ENCODE measurements around the gene TAPT1.
"Not testable (repeated sequence)": the region's sequence is repeated elsewhere in the genome, so short reads cannot be mapped to it uniquely, and the experiment has no call there.

The TAPT1 gene

DNA sequence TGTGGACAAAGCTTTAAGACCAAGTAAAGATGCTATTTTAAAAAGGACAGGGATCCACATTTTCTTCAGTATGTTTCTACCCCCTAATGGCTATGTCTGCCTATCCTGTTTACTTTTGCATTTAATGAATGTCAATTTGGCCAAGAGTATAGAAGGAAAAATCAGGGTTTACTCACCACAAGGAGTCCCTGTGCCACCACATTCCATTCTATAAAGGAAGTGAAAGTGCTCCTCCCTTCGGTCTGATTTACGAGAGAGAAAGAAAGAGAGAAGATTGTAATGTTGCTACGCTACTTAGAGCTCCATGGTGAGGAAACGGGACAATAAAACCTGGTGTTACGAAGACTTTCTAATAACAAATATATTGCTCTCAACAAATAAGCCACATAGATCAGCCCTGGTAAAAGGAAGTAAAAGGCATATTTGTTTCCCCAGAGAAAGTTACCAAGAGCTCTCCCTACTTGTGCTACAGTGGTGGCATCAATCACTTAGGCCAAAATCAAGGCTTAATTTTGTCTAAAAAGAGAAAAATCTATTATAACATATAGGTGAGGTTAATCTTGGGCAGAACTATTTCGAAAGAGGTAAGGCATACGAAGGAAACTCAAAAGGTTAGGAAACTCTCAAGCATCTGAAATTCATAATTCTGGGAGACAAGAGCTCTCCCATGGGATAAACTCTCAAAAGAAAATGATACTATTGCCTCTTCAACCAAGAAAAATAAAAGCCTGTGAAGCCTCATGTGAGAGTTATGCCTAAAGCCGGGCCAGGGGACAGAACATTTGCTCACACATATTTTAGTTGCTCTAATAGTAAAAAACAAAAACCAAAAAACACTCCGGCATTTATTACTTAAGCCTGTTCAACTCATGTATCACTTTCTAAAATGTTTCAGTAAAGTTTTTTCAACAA lies 29.5 kb downstream of the TAPT1 start:
- DNase-seq, result peak; percentile 26
- in situ Hi-C loops (cut with MboI; ENCODE audit: low pct_unique_long_range_greater_than_20kb, low sequenced_read_pairs), result no loop called here

DNA sequence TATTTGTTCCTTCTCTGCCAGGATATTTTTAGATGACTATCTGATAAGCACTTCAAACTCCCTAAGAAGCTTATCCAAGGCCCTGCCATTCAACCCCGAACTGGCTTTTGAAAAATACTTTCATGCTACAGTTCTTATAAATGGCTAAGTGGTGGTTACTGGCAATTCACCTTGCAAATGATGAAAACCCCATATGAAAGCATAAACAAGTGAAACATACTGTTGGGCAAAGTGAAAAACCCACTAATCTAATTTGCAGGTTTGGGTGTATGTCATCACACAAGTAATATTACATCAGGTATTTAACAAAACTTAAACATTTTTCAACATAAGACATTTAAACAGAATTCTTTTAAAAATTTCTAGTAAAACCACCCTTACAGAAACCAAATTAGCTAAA lies 31.1 kb downstream of the TAPT1 start:
- DNase-seq, result no peak
- in situ Hi-C loops (cut with MboI; ENCODE audit: low pct_unique_long_range_greater_than_20kb, low sequenced_read_pairs), result no loop called here

DNA sequence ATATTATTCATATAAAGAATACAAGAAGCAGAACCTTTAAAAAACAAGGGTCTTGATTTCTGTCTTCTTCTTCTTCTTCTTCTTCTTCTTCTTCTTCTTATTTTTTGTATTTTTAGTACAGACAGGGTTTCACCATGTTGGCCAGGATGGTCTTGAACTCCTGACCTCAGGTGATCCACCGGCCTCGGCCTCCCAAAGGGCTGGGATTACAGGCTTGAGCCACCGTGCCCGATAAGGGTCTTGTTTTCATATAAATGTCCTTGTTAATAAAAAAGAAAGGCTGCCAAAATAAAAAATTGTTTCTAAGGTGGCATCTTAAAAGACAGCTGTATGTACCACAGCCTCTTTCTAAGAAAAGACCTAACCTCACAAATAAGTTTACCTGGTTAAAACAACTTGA lies 31.5 kb downstream of the TAPT1 start:
- DNase-seq; in situ Hi-C loops (cut with MboI; ENCODE audit: low pct_unique_long_range_greater_than_20kb, low sequenced_read_pairs): not testable (repeated sequence)

DNA sequence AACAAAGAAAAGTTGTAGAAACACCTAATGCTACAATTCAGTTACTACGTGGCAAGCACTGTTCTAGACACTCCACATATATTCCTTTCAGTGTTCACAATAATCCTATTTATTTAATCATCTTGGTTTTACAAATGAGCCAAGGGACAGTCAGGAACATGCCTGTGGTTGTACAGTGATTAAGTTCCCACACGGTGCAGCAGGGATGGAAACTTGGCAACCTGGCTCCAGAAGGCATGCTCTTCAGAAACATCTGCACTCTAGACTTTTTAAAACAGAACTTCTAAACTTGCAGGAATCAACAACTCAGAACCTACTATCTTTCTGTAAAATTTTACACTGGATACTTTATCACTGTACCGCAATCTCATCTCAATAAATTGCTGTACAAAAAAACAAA lies 32.1 kb downstream of the TAPT1 start:
- DNase-seq, result no peak
- in situ Hi-C loops (cut with MboI; ENCODE audit: low pct_unique_long_range_greater_than_20kb, low sequenced_read_pairs), result no loop called here

DNA sequence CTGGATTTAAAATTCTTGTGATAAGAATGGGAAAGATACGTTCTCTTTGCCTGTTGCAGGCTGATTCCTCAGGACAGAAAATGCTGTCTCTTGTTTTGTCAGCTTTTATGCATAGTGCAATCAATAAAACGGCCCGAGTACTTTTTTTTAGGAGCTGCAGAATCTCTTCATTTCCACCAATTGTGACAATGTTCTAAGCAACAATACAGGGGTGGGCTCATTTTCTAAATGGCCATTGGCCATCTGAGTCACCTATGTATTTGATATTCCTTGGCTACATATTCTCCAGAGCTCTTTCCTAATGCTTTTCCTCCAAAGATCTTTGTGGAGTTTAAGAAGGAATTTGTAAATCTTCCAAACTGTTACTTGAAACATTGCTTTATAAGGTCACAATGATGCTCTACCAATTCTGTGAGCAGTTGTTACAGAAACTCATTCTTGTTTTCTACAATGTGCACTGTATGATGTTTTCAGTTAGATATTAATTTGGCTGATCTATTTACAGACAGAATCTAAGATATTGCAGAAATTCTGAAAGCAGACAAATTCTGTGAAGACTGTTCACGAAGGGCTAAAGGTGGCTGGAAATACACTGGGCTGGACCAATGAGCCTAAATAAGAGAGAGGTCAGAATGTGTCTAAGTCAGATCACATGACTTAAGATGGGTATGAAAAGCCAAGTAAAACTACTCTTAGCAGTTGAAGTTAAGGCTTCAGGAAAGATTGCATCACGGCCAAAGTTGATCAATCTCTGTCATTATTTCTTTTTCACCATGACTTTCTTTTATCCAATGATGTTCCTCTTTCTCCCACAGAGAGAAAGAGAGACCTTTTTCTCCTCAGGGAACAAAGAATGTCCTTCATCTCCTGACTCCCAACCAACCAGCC lies 33.4 kb downstream of the TAPT1 start:
- in situ Hi-C loops (cut with MboI; ENCODE audit: low pct_unique_long_range_greater_than_20kb, low sequenced_read_pairs), result no loop called here
- DNase-seq, result no peak

- DNase-seq, result no peak
- in situ Hi-C loops (cut with MboI; ENCODE audit: low pct_unique_long_range_greater_than_20kb, low sequenced_read_pairs), result no loop called here
Observed at GRCh38 chr4:16192057-16192456, 34.2 kb downstream of the TAPT1 start.

- no peak for DNase-seq
- in situ Hi-C loops (cut with MboI; ENCODE audit: low pct_unique_long_range_greater_than_20kb, low sequenced_read_pairs), result no loop called here
Observed at GRCh38 chr4:16187455-16187854, 38.8 kb downstream of the TAPT1 start.

DNA sequence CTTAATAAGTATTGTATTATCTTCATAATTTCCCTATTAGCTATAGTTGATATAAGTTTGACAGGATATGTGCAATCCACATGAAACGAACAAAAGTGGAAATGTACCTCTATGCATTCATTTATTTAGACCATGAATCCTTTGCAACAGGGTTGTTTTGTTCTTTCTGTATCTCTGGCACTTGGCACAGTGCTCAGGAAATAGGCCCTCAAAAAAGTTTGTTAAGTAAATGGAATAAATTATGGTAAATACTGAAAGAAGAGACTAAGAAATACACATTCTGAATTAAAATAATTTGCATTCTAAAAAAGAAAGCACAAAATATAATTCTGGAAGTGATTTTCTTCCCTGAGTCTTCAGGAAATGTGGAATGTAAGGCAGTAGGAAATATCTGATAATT lies 39.3 kb downstream of the TAPT1 start:
- no peak for DNase-seq

GRCh38 chr4:16183604-16184003 lies 42.7 kb downstream of the TAPT1 start:
- DNase-seq, result no peak
- in situ Hi-C loops (cut with MboI; ENCODE audit: low pct_unique_long_range_greater_than_20kb, low sequenced_read_pairs), result no loop called here

More for the DNA sequence above, 39.3 kb downstream of the TAPT1 start:
- in situ Hi-C loops (cut with MboI; ENCODE audit: low pct_unique_long_range_greater_than_20kb, low sequenced_read_pairs), result no loop called here

DNA sequence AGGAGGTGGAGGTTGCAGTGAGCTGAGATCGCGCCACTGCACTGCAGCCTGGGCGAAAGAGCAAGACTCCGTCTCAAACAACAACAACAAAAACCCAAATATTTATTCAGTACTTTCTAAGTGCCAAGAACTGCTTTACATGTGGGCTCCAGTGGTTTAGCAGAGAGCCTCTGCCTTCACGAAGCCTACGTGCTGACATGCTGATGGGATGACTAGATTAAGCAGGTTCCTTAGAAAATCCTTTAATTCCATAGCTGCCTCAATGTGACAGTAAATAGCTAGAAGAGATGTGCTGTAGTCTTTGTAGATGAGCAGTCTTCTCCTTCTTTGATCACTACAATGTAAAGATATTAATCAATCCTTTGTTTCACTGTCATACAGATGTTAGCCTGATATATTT lies 49.6 kb downstream of the TAPT1 start:
- DNase-seq, result no peak
- in situ Hi-C loops (cut with MboI; ENCODE audit: low pct_unique_long_range_greater_than_20kb, low sequenced_read_pairs), result no loop called here

- DNase-seq, result no peak
- in situ Hi-C loops (cut with MboI; ENCODE audit: low pct_unique_long_range_greater_than_20kb, low sequenced_read_pairs), result no loop called here
Observed at GRCh38 chr4:16171831-16172230, 54.4 kb downstream of the TAPT1 start.

GRCh38 chr4:16169490-16169889 lies 56.8 kb downstream of the TAPT1 start:
- no peak for DNase-seq
- in situ Hi-C loops (cut with MboI; ENCODE audit: low pct_unique_long_range_greater_than_20kb, low sequenced_read_pairs), result no loop called here

DNA sequence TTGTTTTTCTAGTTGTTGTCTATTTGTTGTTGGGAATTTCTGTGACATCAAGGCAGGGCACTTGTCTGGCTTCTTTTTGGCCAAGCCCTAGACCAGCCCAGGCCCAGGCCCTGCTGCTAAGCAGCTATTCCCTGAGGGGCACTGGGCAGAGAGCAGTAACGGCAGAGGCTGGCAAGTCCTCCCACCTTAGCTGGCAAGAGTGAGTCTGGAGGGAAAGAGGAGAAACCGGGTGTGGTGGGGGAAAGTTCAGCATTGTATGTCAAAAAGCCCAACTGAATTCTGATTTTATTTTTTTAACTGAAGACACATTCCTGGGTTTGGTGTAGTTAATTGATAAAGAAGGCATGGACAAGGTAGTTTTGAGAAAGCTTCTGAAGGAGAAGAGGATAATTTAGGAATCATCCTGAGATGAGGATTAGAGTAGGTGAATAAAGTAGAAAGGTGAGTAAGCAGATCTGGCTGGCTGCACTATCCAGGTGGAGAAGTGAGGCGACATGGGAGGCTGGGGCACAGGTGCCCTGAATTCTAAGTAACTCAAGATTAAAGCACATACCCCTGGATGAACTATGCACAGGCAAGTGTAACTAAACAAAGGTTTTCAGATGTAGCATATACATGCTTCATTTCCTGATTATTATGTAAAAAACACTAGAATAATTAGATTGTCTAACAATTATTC lies 57.4 kb downstream of the TAPT1 start:
- no peak for DNase-seq
- in situ Hi-C loops (cut with MboI; ENCODE audit: low pct_unique_long_range_greater_than_20kb, low sequenced_read_pairs), result no loop called here

DNA sequence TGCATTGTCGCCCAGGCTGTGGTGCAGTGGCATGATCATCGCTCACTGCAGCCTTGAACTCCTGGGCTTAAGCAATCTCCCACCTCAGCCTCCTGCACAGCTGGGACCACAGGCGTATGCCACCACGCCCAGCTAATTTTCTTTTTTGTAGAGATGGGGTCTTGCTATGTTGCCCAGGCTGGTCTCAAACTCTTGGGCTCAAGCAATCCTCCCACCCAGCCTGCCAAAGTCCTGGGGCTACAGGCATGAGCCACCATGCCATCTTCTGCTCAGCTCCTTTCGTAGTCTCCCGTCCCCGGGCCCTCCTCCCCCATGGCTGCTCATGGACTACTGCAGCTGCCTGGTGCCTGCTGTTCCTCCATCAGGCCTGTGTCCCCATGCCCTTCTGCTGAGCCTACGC lies 58.1 kb downstream of the TAPT1 start:
- in situ Hi-C loops (cut with MboI; ENCODE audit: low pct_unique_long_range_greater_than_20kb, low sequenced_read_pairs), result no loop called here
- DNase-seq, result no peak

DNA sequence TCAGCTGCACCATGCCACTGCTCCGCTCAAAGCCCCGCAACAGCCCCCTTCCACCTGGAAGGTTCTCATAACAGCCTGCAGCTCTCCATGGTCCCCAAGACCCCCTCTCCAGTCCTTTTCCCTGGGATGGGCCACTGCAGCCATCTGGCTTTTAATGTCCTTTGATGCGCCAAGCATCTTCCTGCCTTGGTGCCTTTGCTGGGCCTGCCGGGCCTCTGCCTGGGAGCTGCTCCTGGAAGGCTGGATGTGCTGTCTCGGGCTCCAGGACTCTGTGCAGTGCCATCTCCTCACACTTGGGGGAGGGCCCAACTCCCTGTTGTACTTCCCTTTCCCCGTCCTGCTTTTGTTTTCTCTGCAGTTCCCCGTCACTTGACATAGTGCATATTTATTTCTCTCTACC lies 60.3 kb downstream of the TAPT1 start:
- in situ Hi-C loops (cut with MboI; ENCODE audit: low pct_unique_long_range_greater_than_20kb, low sequenced_read_pairs), result no loop called here
- DNase-seq, result no peak

- in situ Hi-C loops (cut with MboI; ENCODE audit: low pct_unique_long_range_greater_than_20kb, low sequenced_read_pairs), result no loop called here
- DNase-seq, result no peak
Observed at GRCh38 chr4:16162891-16163290, 63.4 kb downstream of the TAPT1 start.

DNA sequence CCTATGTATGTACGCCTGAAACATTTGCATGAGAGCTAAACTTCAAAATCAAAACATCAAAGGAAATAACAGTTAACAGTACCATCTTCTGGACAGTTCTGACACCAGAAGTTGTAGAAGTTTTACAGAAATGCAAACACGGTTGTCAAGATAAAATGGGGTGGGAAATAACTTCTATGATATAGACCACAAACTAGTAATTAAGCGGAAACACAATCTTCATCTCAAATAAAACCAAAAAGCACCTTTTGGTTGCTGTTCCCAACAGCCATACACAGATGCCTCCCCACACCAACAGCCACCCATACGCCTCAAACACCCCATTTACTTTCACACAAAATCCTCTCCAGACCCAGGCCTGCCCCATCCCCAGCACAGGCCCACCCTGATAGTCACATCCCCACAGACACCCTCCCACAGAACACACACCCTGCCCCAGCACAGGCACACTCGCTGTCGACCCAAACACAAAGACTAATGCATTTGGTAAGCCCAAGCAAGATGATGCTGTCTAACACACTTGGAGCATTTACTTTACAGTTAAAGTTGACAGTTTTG lies 64.3 kb downstream of the TAPT1 start:
- in situ Hi-C loops (cut with MboI; ENCODE audit: low pct_unique_long_range_greater_than_20kb, low sequenced_read_pairs), result no loop called here
- DNase-seq, result no peak

DNA sequence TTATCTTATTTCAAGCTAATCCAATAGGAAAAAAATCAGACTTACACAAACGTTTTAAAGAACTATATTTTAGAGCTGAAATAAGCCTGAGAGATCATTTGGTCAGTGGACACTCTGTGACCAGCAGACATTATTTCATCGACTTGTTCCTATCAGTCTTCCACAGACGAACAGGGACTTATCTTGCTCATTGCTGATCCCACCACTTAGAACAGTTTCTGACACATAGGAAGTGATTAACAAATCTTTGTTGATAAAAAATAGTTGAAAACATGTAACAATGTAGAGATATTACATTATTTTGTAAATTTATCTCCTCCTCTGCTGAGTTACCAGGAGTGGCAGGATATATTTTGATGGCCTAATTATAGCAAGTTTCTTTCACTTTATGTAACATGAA lies 65.8 kb downstream of the TAPT1 start:
- in situ Hi-C loops (cut with MboI; ENCODE audit: low pct_unique_long_range_greater_than_20kb, low sequenced_read_pairs), result no loop called here
- no peak for DNase-seq

GRCh38 chr4:16159286-16159685 lies 67.0 kb downstream of the TAPT1 start:
- in situ Hi-C loops (cut with MboI; ENCODE audit: low pct_unique_long_range_greater_than_20kb, low sequenced_read_pairs), result no loop called here
- DNase-seq, result no peak

- DNase-seq, result no peak
Observed at GRCh38 chr4:16158504-16158852, 67.8 kb downstream of the TAPT1 start.

More at GRCh38 chr4:16158504-16158852, 67.8 kb downstream of the TAPT1 start:
- in situ Hi-C loops (cut with MboI; ENCODE audit: low pct_unique_long_range_greater_than_20kb, low sequenced_read_pairs), result no loop called here

All from KBM-7 (cell line).